Measurements from ENCODE around the gene FRZB. TPM values are rescaled to one million over a fixed set of nuclear protein-coding genes. Genes with fewer than 3 reads are reported as not detected.

The FRZB gene
- total and polyA plus RNA-seq, 2 donors (not counting 1 experiment from before 2014, with no cell fraction given) = 1.5 to 2.0 TPM

GRCh38 chr2:182852090-182852489 is 14.3 kb downstream of the FRZB start:
- H3K4me2 ChIP-seq (ENCODE audit: extremely low read depth, insufficient read depth, low read length) = no peak overlapping the region
- H3K79me2 ChIP-seq (ENCODE audit: control insufficient read depth, insufficient read depth, low read length) = no peaks in the 10 kb centered on the region
- no peak overlapping the region for H3K9ac ChIP-seq (ENCODE audit: insufficient read depth, low read length)
- H3K36me3 ChIP-seq (ENCODE audit: control insufficient read depth, insufficient read depth, low read length) = no peaks in the 10 kb centered on the region
- no peaks in the 10 kb centered on the region for H3K27me3 ChIP-seq (ENCODE audit: control insufficient read depth, insufficient read depth, low read length)
- H2AFZ ChIP-seq (ENCODE audit: low read length) = no peak overlapping the region
- no peaks in the 10 kb centered on the region for H3K4me1 ChIP-seq (ENCODE audit: control insufficient read depth, extremely low read depth, insufficient read depth, low read length)
- H3K27ac ChIP-seq (ENCODE audit: insufficient read depth, low read length) = no peak overlapping the region
- H4K20me1 ChIP-seq (ENCODE audit: control insufficient read depth, extremely low read depth, insufficient read depth, low read length) = no peaks in the 10 kb centered on the region
- H3K4me3 ChIP-seq (replicated peaks in 1 of 4; ENCODE audit: control extremely low read depth in 1 of 4, insufficient read depth in 1 of 4, low read depth in 3 of 4, low read length in 4 of 4) = no peak overlapping the region
- no peaks in the 10 kb centered on the region for H3K9me3 ChIP-seq (ENCODE audit: control insufficient read depth, insufficient read depth, low read depth, low read length)
- TF ChIP-seq EZH2 (IDR thresholded peaks at IDR 0.05; ENCODE audit: low read length, missing control alignments) = no peak
- TF ChIP-seq, protein P1, sequence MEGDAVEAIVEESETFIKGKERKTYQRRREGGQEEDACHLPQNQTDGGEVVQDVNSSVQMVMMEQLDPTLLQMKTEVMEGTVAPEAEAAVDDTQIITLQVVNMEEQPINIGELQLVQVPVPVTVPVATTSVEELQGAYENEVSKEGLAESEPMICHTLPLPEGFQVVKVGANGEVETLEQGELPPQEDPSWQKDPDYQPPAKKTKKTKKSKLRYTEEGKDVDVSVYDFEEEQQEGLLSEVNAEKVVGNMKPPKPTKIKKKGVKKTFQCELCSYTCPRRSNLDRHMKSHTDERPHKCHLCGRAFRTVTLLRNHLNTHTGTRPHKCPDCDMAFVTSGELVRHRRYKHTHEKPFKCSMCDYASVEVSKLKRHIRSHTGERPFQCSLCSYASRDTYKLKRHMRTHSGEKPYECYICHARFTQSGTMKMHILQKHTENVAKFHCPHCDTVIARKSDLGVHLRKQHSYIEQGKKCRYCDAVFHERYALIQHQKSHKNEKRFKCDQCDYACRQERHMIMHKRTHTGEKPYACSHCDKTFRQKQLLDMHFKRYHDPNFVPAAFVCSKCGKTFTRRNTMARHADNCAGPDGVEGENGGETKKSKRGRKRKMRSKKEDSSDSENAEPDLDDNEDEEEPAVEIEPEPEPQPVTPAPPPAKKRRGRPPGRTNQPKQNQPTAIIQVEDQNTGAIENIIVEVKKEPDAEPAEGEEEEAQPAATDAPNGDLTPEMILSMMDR (conservative IDR thresholded peaks at IDR 0.05 in 1 of 2, IDR thresholded peaks at IDR 0.05 in 1 of 2; ENCODE audit: low read depth in 1 of 2, low read length in 2 of 2) = no peak
- no peak for DNase-seq (ENCODE audit: low read depth in 2 of 2)

- Histone ChIP-seq H3K27me3 (ENCODE audit: control insufficient read depth, insufficient read depth, low read length) (peaks cover 2% of the 10 kb centered on the region), H4K20me1 (ENCODE audit: control insufficient read depth, extremely low read depth, insufficient read depth, low read length) (no peaks in the 10 kb centered on the region), H3K4me3 (replicated peaks in 1 of 4; ENCODE audit: control extremely low read depth in 1 of 4, insufficient read depth in 1 of 4, low read depth in 3 of 4, low read length in 4 of 4) (no peak overlapping the region), H3K4me2 (ENCODE audit: extremely low read depth, insufficient read depth, low read length) (no peak overlapping the region), H3K9me3 (ENCODE audit: control insufficient read depth, insufficient read depth, low read depth, low read length) (no peaks in the 10 kb centered on the region), H2AFZ (ENCODE audit: low read length) (no peak overlapping the region), H3K27ac (ENCODE audit: insufficient read depth, low read length) (no peak overlapping the region), H3K9ac (ENCODE audit: insufficient read depth, low read length) (no peak overlapping the region), H3K36me3 (ENCODE audit: control insufficient read depth, insufficient read depth, low read length) (no peaks in the 10 kb centered on the region), H3K4me1 (ENCODE audit: control insufficient read depth, extremely low read depth, insufficient read depth, low read length) (no peaks in the 10 kb centered on the region), H3K79me2 (ENCODE audit: control insufficient read depth, insufficient read depth, low read length) (no peaks in the 10 kb centered on the region)
- TF ChIP-seq EZH2 (IDR thresholded peaks at IDR 0.05; ENCODE audit: low read length, missing control alignments) = no peak
- TF ChIP-seq, protein P1 (conservative IDR thresholded peaks at IDR 0.05 in 1 of 2, IDR thresholded peaks at IDR 0.05 in 1 of 2; ENCODE audit: low read depth in 1 of 2, low read length in 2 of 2) = no peak
- DNase-seq (ENCODE audit: low read depth in 2 of 2) = no peak
These were observed 20.5 kb downstream of the FRZB start for GRCh38 chr2:182845794-182846417.

GRCh38 chr2:182836451-182836850 is 30.0 kb downstream of the FRZB start:
- TF ChIP-seq EZH2 (IDR thresholded peaks at IDR 0.05; ENCODE audit: low read length, missing control alignments) = no peak
- TF ChIP-seq, protein P1 (conservative IDR thresholded peaks at IDR 0.05 in 1 of 2, IDR thresholded peaks at IDR 0.05 in 1 of 2; ENCODE audit: low read depth in 1 of 2, low read length in 2 of 2) = no peak
- Histone ChIP-seq H3K79me2 (ENCODE audit: control insufficient read depth, insufficient read depth, low read length) (no peaks in the 10 kb centered on the region), H3K4me2 (ENCODE audit: extremely low read depth, insufficient read depth, low read length) (no peak overlapping the region), H3K27me3 (ENCODE audit: control insufficient read depth, insufficient read depth, low read length) (no peaks in the 10 kb centered on the region), H3K36me3 (ENCODE audit: control insufficient read depth, insufficient read depth, low read length) (no peaks in the 10 kb centered on the region), H2AFZ (ENCODE audit: low read length) (no peak overlapping the region), H3K9ac (ENCODE audit: insufficient read depth, low read length) (no peak overlapping the region), H3K4me1 (ENCODE audit: control insufficient read depth, extremely low read depth, insufficient read depth, low read length) (no peaks in the 10 kb centered on the region), H4K20me1 (ENCODE audit: control insufficient read depth, extremely low read depth, insufficient read depth, low read length) (no peaks in the 10 kb centered on the region), H3K27ac (ENCODE audit: insufficient read depth, low read length) (no peak overlapping the region), H3K4me3 (replicated peaks in 1 of 4; ENCODE audit: control extremely low read depth in 1 of 4, insufficient read depth in 1 of 4, low read depth in 3 of 4, low read length in 4 of 4) (no peak overlapping the region), H3K9me3 (ENCODE audit: control insufficient read depth, insufficient read depth, low read depth, low read length) (no peaks in the 10 kb centered on the region)
- DNase-seq (ENCODE audit: low read depth in 2 of 2) = no peak
